ENCODE measurements around the gene STS. TPM values are rescaled to one million over a fixed set of nuclear protein-coding genes. Genes with fewer than 3 reads are reported as not detected.

The STS gene
- total RNA-seq, 4 donors from 2014 or later: 1.8 to 7.9 (median 5.3) TPM

DNA sequence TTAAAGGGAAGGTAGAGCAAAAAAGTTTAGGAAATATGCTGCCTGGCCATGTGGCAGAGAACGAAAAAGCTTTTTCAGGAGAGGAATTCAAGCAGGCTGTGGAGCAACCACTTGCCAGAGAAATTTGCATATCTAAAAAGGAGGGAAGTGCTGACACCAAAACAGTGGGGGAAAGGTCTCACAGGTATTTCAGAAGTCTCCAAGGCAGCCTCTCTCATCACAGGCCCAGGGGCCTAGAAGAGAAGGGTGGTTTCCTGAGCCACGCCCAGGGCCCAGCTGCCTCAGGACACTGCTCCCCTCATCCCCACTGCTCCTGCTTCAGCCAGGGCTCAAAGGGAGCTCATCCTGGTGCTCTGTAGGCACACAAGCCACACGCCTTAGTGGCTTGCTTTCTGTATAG is 29.9 kb upstream of the STS start:
- Histone ChIP-seq H3K9me3 (no peaks in the 10 kb centered on the region), H3K4me3 (no peak overlapping the region), H3K36me3 (no peaks in the 10 kb centered on the region), H3K4me1 (peaks cover 0 to 20% (median 16%) of the 10 kb centered on the region in 4 donors), H3K27ac (no peak overlapping the region), H3K27me3 (no peaks in the 10 kb centered on the region)
- in situ Hi-C loops (cut with MboI; ENCODE audit: low pct_ligation_motif_present in 1 of 4, low pct_unique_long_range_greater_than_20kb in 1 of 4, low sequenced_read_pairs in 3 of 4): no loop called here
- 90% methylated on average over 3 of the region's 3 CpGs; no CpG with 5 or more reads in 1 of the 2 donors for WGBS, 2 donors (ENCODE audit: low coverage in 1 of 2)
- DNase-seq: no peak
- intact Hi-C loops (cut with DNase I; ENCODE audit: low total_unique reads): no loop called here
- TF ChIP-seq CTCF (IDR thresholded peaks at IDR 0.05) (no peak), EP300 (IDR thresholded peaks at IDR 0.05; ENCODE audit: low read depth) (no peak), POLR2A (IDR thresholded peaks at IDR 0.05) (no peak), POLR2AphosphoS5 (IDR thresholded peaks at IDR 0.05) (no peak)

- no peak for DNase-seq
- no peak overlapping the region for H3K4me3 ChIP-seq
- no peaks in the 10 kb centered on the region for H3K27me3 ChIP-seq
- no peaks in the 10 kb centered on the region for H3K9me3 ChIP-seq
- H3K27ac ChIP-seq: peak overlapping the region; percentile 64 to 74 (median 68)
- in situ Hi-C loops (cut with MboI; ENCODE audit: low pct_ligation_motif_present in 1 of 4, low pct_unique_long_range_greater_than_20kb in 1 of 4, low sequenced_read_pairs in 3 of 4): no loop called here
- H3K4me1 ChIP-seq: peaks cover 0 to 20% (median 16%) of the 10 kb centered on the region in 4 donors
- no peak for TF ChIP-seq POLR2AphosphoS5 (IDR thresholded peaks at IDR 0.05)
- TF ChIP-seq POLR2A (IDR thresholded peaks at IDR 0.05): no peak
- no peak for TF ChIP-seq EP300 (IDR thresholded peaks at IDR 0.05; ENCODE audit: low read depth)
- no peak for TF ChIP-seq CTCF (IDR thresholded peaks at IDR 0.05)
- intact Hi-C loops (cut with DNase I; ENCODE audit: low total_unique reads): no loop called here
- WGBS, 2 donors (ENCODE audit: low coverage in 1 of 2): 81% methylated on average over 7 of the region's 7 CpGs; no CpG with 5 or more reads in 1 of the 2 donors
- H3K36me3 ChIP-seq: no peaks in the 10 kb centered on the region
These were observed 27.3 kb upstream of the STS start for GRCh38 chrX:7119950-7120877.

- peak; percentile 54 for DNase-seq
- Histone ChIP-seq H3K9me3 (no peaks in the 10 kb centered on the region), H3K27me3 (no peaks in the 10 kb centered on the region), H3K27ac (peak overlapping the region; percentile 64 to 74 (median 68)), H3K4me1 (peaks cover 0 to 20% (median 16%) of the 10 kb centered on the region in 4 donors), H3K4me3 (no peak overlapping the region), H3K36me3 (no peaks in the 10 kb centered on the region)
- WGBS, 2 donors (ENCODE audit: low coverage in 1 of 2): 33% methylated on average over 2 of the region's 2 CpGs; no CpG with 5 or more reads in 1 of the 2 donors
- intact Hi-C loops (cut with DNase I; ENCODE audit: low total_unique reads): no loop called here
- TF ChIP-seq EP300 (IDR thresholded peaks at IDR 0.05; ENCODE audit: low read depth) (no peak), CTCF (IDR thresholded peaks at IDR 0.05) (no peak)
- in situ Hi-C loops (cut with MboI; ENCODE audit: low pct_ligation_motif_present in 1 of 4, low pct_unique_long_range_greater_than_20kb in 1 of 4, low sequenced_read_pairs in 3 of 4): no loop called here
These were observed 26.7 kb upstream of the STS start for GRCh38 chrX:7120878-7121219.

DNA sequence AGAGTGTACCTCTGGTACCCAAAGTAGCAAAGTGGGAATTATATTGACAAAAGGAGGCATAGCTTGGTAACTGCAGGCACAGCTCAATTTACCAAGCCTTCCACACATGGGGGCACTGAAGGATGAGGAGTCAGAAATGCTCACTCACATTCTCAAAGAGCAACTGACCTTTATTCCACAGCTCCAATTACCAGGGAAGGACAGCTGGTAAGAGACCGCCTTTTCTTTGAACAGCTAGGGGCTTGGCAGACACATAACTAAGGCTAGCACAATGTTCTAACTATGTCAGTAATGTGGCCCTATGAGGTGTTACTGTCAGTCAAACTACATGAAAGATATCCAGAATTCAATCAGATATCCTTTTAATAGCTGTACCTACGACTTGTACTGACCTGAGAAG is 20.5 kb upstream of the STS start:
- Histone ChIP-seq H3K4me3 (no peak overlapping the region), H3K27me3 (no peaks in the 10 kb centered on the region), H3K9me3 (no peaks in the 10 kb centered on the region), H3K4me1 (peaks cover 0 to 8% (median 3%) of the 10 kb centered on the region in 4 donors), H3K27ac (no peak overlapping the region), H3K36me3 (no peaks in the 10 kb centered on the region)
- intact Hi-C loops (cut with DNase I; ENCODE audit: low total_unique reads) (no loop called here), in situ Hi-C loops (cut with MboI; ENCODE audit: low pct_ligation_motif_present in 1 of 4, low pct_unique_long_range_greater_than_20kb in 1 of 4, low sequenced_read_pairs in 3 of 4) (no loop called here)
- 74% methylated on average over 2 of the region's 2 CpGs; no CpG with 5 or more reads in 1 of the 2 donors for WGBS, 2 donors (ENCODE audit: low coverage in 1 of 2)
- TF ChIP-seq POLR2A (IDR thresholded peaks at IDR 0.05) (no peak), CTCF (IDR thresholded peaks at IDR 0.05) (no peak), EP300 (IDR thresholded peaks at IDR 0.05; ENCODE audit: low read depth) (no peak), POLR2AphosphoS5 (IDR thresholded peaks at IDR 0.05) (no peak)
- DNase-seq: no peak

Data from transverse colon (tissue), 4 donors.